Thymus (tissue), 11 donors: ENCODE data around the gene HECTD4. TPM values are rescaled to one million over a fixed set of nuclear protein-coding genes. Genes with fewer than 3 reads are reported as not detected.

ENCODE experiments used
- DNase-seq, 9 donors: peaks; one replicate each; pipeline ENCODE4 v3.0.0-alpha.2; 2013; ENCODE audit warnings: low spot score in 9 of 9, low read depth in 6 of 9, missing footprints in 1 of 9
- H3K27ac ChIP-seq, 2 donors: one replicate each; pipeline ENCODE4 v1.5.1; 2013; ENCODE audit warnings: control low read depth in 1 of 2, low read depth in 1 of 2, low read length in 1 of 2, mild to moderate bottlenecking in 1 of 2, moderate library complexity in 1 of 2
- H3K27me3 ChIP-seq, 2 donors: one replicate each; pipeline ENCODE4 v1.5.1; 2013; ENCODE audit warnings: low read length in 1 of 2; ENCODE audit not compliant: control insufficient read depth in 2 of 2, insufficient read depth in 1 of 2
- H3K36me3 ChIP-seq, 2 donors: one replicate each; pipeline ENCODE4 v1.5.1; 2013; ENCODE audit warnings: low read length in 1 of 2, mild to moderate bottlenecking in 1 of 2, moderate library complexity in 1 of 2; ENCODE audit not compliant: control insufficient read depth in 2 of 2, insufficient read depth in 2 of 2
- H3K4me1 ChIP-seq, 2 donors: one replicate each; pipeline ENCODE4 v1.5.1; 2013; ENCODE audit warnings: low read length in 2 of 2; ENCODE audit not compliant: control insufficient read depth in 2 of 2, insufficient read depth in 2 of 2
- H3K4me3 ChIP-seq, 2 donors: one replicate each; pipeline ENCODE4 v1.5.1; 2013; ENCODE audit warnings: low read length in 2 of 2, control low read depth in 1 of 2, mild to moderate bottlenecking in 1 of 2
- H3K9me3 ChIP-seq, 2 donors: one replicate each; pipeline ENCODE4 v1.5.1; 2013; ENCODE audit warnings: low read length in 1 of 2, mild to moderate bottlenecking in 1 of 2; ENCODE audit not compliant: control insufficient read depth in 2 of 2, insufficient read depth in 1 of 2
- WGBS: extraction: QIAGEN DNeasy Blood & Tissue Kit; methylation state at CpG from one replicate; pipeline ENCODE4 v1.1.7; 2013; 5-methylcytosine and 5-hydroxymethylcytosine counted together
- polyA plus RNA-seq: library from polyadenylated mRNA; stranded (reverse); fragments of 200-250 nt; gene quantifications from one replicate; pipeline ENCODE4 v1.2.3, GENCODE V29; 2013
- total RNA-seq: library from RNA; stranded (reverse); fragments of 120-200 nt; gene quantifications from one replicate; pipeline ENCODE4 v1.2.4, GENCODE V29; 2013
- donor health status: healthy.

Gene HECTD4
- total and polyA plus RNA-seq, 2 donors, result 9.6 to 19.3 TPM

DNA sequence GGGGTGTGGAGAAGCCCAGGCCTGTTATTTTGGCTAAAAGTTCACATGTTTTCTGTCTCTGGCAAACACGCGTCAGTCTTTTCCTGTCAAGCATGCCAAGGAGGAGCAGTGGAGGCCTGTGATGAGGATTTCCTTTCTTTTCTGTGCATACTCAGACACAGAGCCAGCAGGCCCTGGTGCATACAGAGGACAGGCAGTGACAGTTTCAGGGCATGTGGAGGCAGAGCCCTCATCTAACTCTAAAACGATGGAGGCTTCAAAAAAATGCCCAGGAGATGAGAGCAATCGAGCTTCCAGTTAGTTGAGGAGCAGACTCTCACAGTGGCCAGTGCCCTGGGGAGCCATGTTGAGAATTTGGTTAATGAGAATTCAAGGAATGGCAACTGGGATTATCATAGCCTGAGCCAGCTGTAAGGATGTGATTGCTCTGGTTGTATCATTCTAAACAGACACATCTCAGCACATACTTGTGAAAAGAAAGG, 190.3 kb downstream of the HECTD4 start:
- Histone ChIP-seq H3K4me3 (no peak overlapping the region), H3K4me1 (peaks cover 0 to 9% of the 10 kb centered on the region in 2 donors), H3K27ac (peak overlapping the region in 1 of 2 donors; percentile 4), H3K36me3 (peaks cover 29 to 54% of the 10 kb centered on the region in 2 donors), H3K9me3 (no peaks in the 10 kb centered on the region), H3K27me3 (no peaks in the 10 kb centered on the region)
- WGBS, result 90% methylated on average over 4 of the region's 4 CpGs
- peak in 1 of 9 donors; percentile 16 for DNase-seq

GRCh38 chr12:112191201-112191600, 191.0 kb downstream of the HECTD4 start:
- H3K4me1 ChIP-seq, result peaks cover 0 to 9% of the 10 kb centered on the region in 2 donors
- peak overlapping the region; percentile 32 to 43 for H3K27ac ChIP-seq
- WGBS, result 88% methylated on average over 2 of the region's 2 CpGs
- no peak overlapping the region for H3K4me3 ChIP-seq
- DNase-seq, result no peak
- H3K27me3 ChIP-seq, result no peaks in the 10 kb centered on the region
- H3K9me3 ChIP-seq, result no peaks in the 10 kb centered on the region
- peaks cover 29 to 55% of the 10 kb centered on the region in 2 donors for H3K36me3 ChIP-seq

- H3K9me3 ChIP-seq, result no peaks in the 10 kb centered on the region
- H3K27me3 ChIP-seq, result no peaks in the 10 kb centered on the region
- H3K4me3 ChIP-seq, result no peak overlapping the region
- WGBS, result 92% methylated on average over 5 of the region's 5 CpGs
- peaks cover 0 to 9% of the 10 kb centered on the region in 2 donors for H3K4me1 ChIP-seq
- no peak for DNase-seq
- no peak overlapping the region for H3K27ac ChIP-seq
- peaks cover 29 to 53% of the 10 kb centered on the region in 2 donors for H3K36me3 ChIP-seq
Observed at GRCh38 chr12:112190231-112191025, 191.8 kb downstream of the HECTD4 start.

GRCh38 chr12:112188130-112188830, 194.0 kb downstream of the HECTD4 start:
- DNase-seq, result no peak
- Histone ChIP-seq H3K4me1 (peaks cover 0 to 9% of the 10 kb centered on the region in 2 donors), H3K36me3 (peaks cover 24 to 60% of the 10 kb centered on the region in 2 donors)

GRCh38 chr12:112185093-112185923, 196.9 kb downstream of the HECTD4 start:
- Histone ChIP-seq H3K27ac (no peak overlapping the region), H3K4me1 (no peaks in the 10 kb centered on the region), H3K4me3 (no peak overlapping the region), H3K36me3 (peaks cover 8 to 53% of the 10 kb centered on the region in 2 donors), H3K9me3 (no peaks in the 10 kb centered on the region), H3K27me3 (no peaks in the 10 kb centered on the region)
- 97% methylated on average over 26 of the region's 26 CpGs for WGBS
- no peak for DNase-seq

More at GRCh38 chr12:112188130-112188830, 194.0 kb downstream of the HECTD4 start:
- Histone ChIP-seq H3K27me3 (no peaks in the 10 kb centered on the region), H3K27ac (no peak overlapping the region), H3K9me3 (no peaks in the 10 kb centered on the region), H3K4me3 (no peak overlapping the region)
- WGBS, result 96% methylated on average over 9 of the region's 9 CpGs

- H3K27me3 ChIP-seq, result no peaks in the 10 kb centered on the region
- H3K9me3 ChIP-seq, result no peaks in the 10 kb centered on the region
- 98% methylated on average over 46 of the region's 46 CpGs for WGBS
- no peak for DNase-seq
- H3K4me1 ChIP-seq, result no peaks in the 10 kb centered on the region
- peaks cover 10 to 60% of the 10 kb centered on the region in 2 donors for H3K36me3 ChIP-seq
- H3K4me3 ChIP-seq, result no peak overlapping the region
- no peak overlapping the region for H3K27ac ChIP-seq
Observed at GRCh38 chr12:112184056-112184887, 198.0 kb downstream of the HECTD4 start.

DNA sequence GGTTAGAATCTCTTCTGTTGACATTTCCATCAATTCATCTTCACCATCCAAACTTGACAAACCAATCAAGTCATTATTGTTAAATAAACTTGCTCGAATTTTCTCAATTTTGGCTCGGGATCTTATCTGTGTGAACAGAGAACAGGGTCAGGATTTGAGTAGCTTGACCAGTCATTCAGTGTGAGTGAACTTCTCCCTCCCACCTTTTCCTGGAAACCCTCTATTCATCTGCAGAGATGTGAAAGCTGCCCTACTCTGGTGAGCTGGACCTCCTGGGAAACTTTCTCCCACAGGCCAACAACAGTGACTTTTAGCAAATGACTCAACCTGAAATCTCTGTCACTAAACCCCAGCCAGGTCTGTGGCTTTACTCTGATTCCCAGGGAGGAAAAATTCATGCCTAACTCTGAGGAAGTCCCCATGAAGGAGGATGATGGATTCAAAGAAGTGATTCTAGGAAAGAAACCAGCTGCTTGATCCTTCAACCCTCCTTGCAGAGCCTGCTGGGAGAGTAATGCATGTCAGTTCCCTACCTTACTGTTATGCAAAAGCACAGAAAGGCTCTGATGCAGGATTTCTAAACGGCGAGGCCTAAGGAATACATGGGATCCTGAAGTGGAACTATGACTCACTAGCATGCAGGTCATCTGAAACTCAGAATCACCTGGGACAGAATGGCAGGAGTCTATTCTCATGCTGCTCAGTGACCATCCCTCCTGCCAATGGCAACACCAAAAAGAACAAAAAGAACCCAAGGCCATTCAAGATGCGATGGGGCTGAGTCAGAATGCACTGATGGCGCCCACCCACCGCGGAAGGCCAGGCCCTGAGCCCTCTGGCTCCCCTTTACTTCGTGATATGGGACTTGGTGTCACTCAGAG, 198.8 kb downstream of the HECTD4 start:
- Histone ChIP-seq H3K27ac (no peak overlapping the region), H3K27me3 (no peaks in the 10 kb centered on the region), H3K9me3 (no peaks in the 10 kb centered on the region), H3K36me3 (peaks cover 19 to 62% of the 10 kb centered on the region in 2 donors), H3K4me1 (no peaks in the 10 kb centered on the region), H3K4me3 (no peak overlapping the region)
- 94% methylated on average over 9 of the region's 9 CpGs for WGBS
- DNase-seq, result no peak
